K562 (cell line): ENCODE measurements around the gene BRPF1. TPM values are rescaled to one million over a fixed set of nuclear protein-coding genes. Genes with fewer than 3 reads are reported as not detected.

Experiments
- CAMTA2 ChIP-seq: fragments of 250-450 bp; sonication (Bioruptor Pico); conservative IDR thresholded peaks from 2 replicates; pipeline ENCODE4 v1.5.1; 2022
- CBFA2T3 ChIP-seq: fragments of 450-650 bp; IDR thresholded peaks from 2 replicates; pipeline ENCODE4 v1.6.1; 2017
- CXXC5 ChIP-seq: fragments of 250-450 bp; sonication (Bioruptor Pico); IDR thresholded peaks from 2 replicates; pipeline ENCODE4 v1.8.0; 2022; ENCODE audit warnings: inconsistent platforms, mild to moderate bottlenecking, moderate library complexity
- ESRRA ChIP-seq: fragments of 450-650 bp; IDR thresholded peaks from 2 replicates; pipeline ENCODE4 v1.6.1; 2014; ENCODE audit warnings: low read depth, mild to moderate bottlenecking, moderate library complexity, borderline replicate concordance
- ESRRB ChIP-seq: fragments of 250-450 bp; sonication (Bioruptor Pico); IDR thresholded peaks from 2 replicates; pipeline ENCODE4 v1.5.0; 2020; ENCODE audit warnings: mild to moderate bottlenecking, moderate library complexity, borderline replicate concordance
- FOXM1 ChIP-seq, 2 experiments: fragments of 450-650 bp in 1 of 2; sonication (generic) in 1 of 2; formaldehyde crosslinking in 1 of 2; IDR thresholded peaks; 2 replicates each; pipeline versions ENCODE4 v1.6.1 to v1.9.0; 2017 to 2022; ENCODE audit warnings: low read depth in 2 of 2, mild to moderate bottlenecking in 2 of 2, missing genetic modification reagents in 1 of 2, moderate library complexity in 1 of 2
- GATAD2A ChIP-seq: fragments of 450-650 bp; IDR thresholded peaks from 2 replicates; pipeline ENCODE4 v1.6.1; 2017
- HDAC2 ChIP-seq: fragments of 450-650 bp; IDR thresholded peaks from 2 replicates; pipeline ENCODE4 v1.6.1; 2016; ENCODE audit warnings: mild to moderate bottlenecking
- IFI16 ChIP-seq: fragments of 250-450 bp; sonication (Bioruptor Pico); IDR thresholded peaks from 2 replicates; pipeline ENCODE4 v2.1.2; 2022; ENCODE audit warnings: mild to moderate bottlenecking, inconsistent platforms
- MITF ChIP-seq: IDR thresholded peaks from 2 replicates; pipeline ENCODE4 v1.6.1; 2014; ENCODE audit warnings: antibody characterized with exemption
- NFRKB ChIP-seq: fragments of 450-650 bp; IDR thresholded peaks from 2 replicates; pipeline ENCODE4 v1.6.1; 2016; ENCODE audit warnings: low read depth
- NRF1 ChIP-seq, 2 experiments: fragments of 450-650 bp; IDR thresholded peaks in 1 of 2; conservative IDR thresholded peaks in 1 of 2; 2 replicates each; pipeline ENCODE4 v1.6.1; 2014; ENCODE audit warnings: mild to moderate bottlenecking in 2 of 2
- PREB ChIP-seq: sonication (generic); formaldehyde crosslinking; IDR thresholded peaks from 2 replicates; pipeline ENCODE4 v1.8.1; 2023; ENCODE audit warnings: mild to moderate bottlenecking, missing genetic modification reagents
- PRPF4 ChIP-seq: fragments of 200-400 bp; formaldehyde crosslinking; IDR thresholded peaks from one replicate; pipeline ENCODE4 v1.6.1; 2017; ENCODE audit warnings: low read length, low read depth, mild to moderate bottlenecking; ENCODE audit not compliant: insufficient read depth, poor library complexity, severe bottlenecking
- RAD21 ChIP-seq, 2 experiments: fragments of 250-450 bp in 1 of 2; fragments of 450-650 bp in 1 of 2; sonication (Bioruptor Pico) in 1 of 2; formaldehyde crosslinking in 1 of 2; IDR thresholded peaks in 1 of 2; conservative IDR thresholded peaks in 1 of 2; 2 replicates each; pipeline versions ENCODE4 v1.4.0 to v1.8.0; 2020 to 2022; ENCODE audit warnings: mild to moderate bottlenecking in 2 of 2, moderate library complexity in 1 of 2
- SIX5 ChIP-seq, 2 experiments: IDR thresholded peaks; 2 replicates each; pipeline ENCODE4 v1.6.1; 2011; ENCODE audit warnings: low read length in 2 of 2, borderline replicate concordance in 1 of 2, low read depth in 1 of 2, mild to moderate bottlenecking in 1 of 2, moderate library complexity in 1 of 2; ENCODE audit not compliant: insufficient read depth in 1 of 2
- THRB ChIP-seq: fragments of 450-650 bp; formaldehyde crosslinking; conservative IDR thresholded peaks from 2 replicates; pipeline ENCODE4 v1.4.0; 2022; ENCODE audit warnings: mild to moderate bottlenecking, missing genetic modification characterization
- ZMIZ1 ChIP-seq, 2 experiments: fragments of 150-350 bp in 1 of 2; IDR thresholded peaks; 2 replicates each; pipeline ENCODE4 v1.6.1; 2012 to 2016; ENCODE audit warnings: low read depth in 2 of 2, low read length in 2 of 2, mild to moderate bottlenecking in 1 of 2, moderate library complexity in 1 of 2
- polyA plus RNA-seq, 8 experiments: library from polyadenylated mRNA; depleted of rRNA in 4 of 8; stranded (reverse) in 5 of 8; unstranded in 3 of 8; fragments of >200 nt; fragmentation: Nextera tagmentation in 2 of 8; fragmentation: Illumina TruSeq in 1 of 8; extraction: Ambion mirVana in 2 of 8; extraction: Trizol in 1 of 8; gene quantifications; 2 replicates each; pipeline versions ENCODE4 v1.2.1 to v1.2.3, GENCODE V29; 2011 to 2014; ENCODE audit warnings: inconsistent platforms in 1 of 8, missing spikeins in 1 of 8
- total RNA-seq, 7 experiments: library from RNA; depleted of rRNA in 6 of 7; stranded (reverse); fragments of >200 nt in 6 of 7; fragmentation: Illumina TruSeq in 2 of 7; extraction: Trizol in 2 of 7; gene quantifications; 2 replicates each; pipeline versions ENCODE4 v1.2.1 to v1.2.3, GENCODE V29; 2011 to 2021; ENCODE audit warnings: low replicate concordance in 1 of 7

The BRPF1 gene
- total and polyA plus RNA-seq, 9 of the 15 experiments (the other 6 are each of a cell fraction or from before 2014, with no cell fraction given), result 1.1 to 40.2 (median 23.5) TPM

- peak; percentile 20; the same call in 1 of the 2 replicates for TF ChIP-seq MITF
- TF ChIP-seq GATAD2A, result peak; percentile 61; the same call in 1 of the 2 replicates
- peak in 1 of 2 experiments; percentile 31; a peak in 1 of 4 replicates for TF ChIP-seq SIX5 (IDR thresholded peaks at IDR 0.05; ENCODE audit: borderline replicate concordance in 1 of 2, insufficient read depth in 1 of 2, low read depth in 1 of 2, low read length in 2 of 2)
- peak; percentile 59; the same call in 1 of the 2 replicates for TF ChIP-seq FOXM1 (IDR thresholded peaks at IDR 0.05; ENCODE audit: low read depth)
- no peak; the same call in 1 of the 2 replicates for TF ChIP-seq FOXM1 (CRISPR knock-in tag; IDR thresholded peaks at IDR 0.05; ENCODE audit: low read depth)
- TF ChIP-seq ZMIZ1 (IDR thresholded peaks at IDR 0.05; ENCODE audit: low read depth in 2 of 2, low read length in 2 of 2), result peak in 1 of 2 experiments; percentile 34; a peak in 1 of 4 replicates
- peak; percentile 66 for TF ChIP-seq THRB (CRISPR knock-in tag)
- TF ChIP-seq ESRRB, result no peak
- peak; percentile 87 to 90 for TF ChIP-seq NRF1 (conservative IDR thresholded peaks at IDR 0.05 in 1 of 2, IDR thresholded peaks at IDR 0.05 in 1 of 2)
- no peak for TF ChIP-seq ESRRA
- peak; percentile 70; the same call in 1 of the 2 replicates for TF ChIP-seq PREB (CRISPR knock-in tag)
- TF ChIP-seq PRPF4, result no peak
- TF ChIP-seq HDAC2, result peak; percentile 93
- no peak for TF ChIP-seq IFI16 (CRISPR knock-in tag)
- TF ChIP-seq CBFA2T3, result peak; percentile 34; the same call in 1 of the 2 replicates
- peak; percentile 100 for TF ChIP-seq CXXC5 (CRISPR knock-in tag)
- TF ChIP-seq NFRKB, result no peak
- TF ChIP-seq CAMTA2 (CRISPR knock-in tag), result peak; percentile 51; the same call in 1 of the 2 replicates
- 0 out of 4 replicates have a peak, but pooled peaks of 1 of the 2 experiments have one; percentile 11 for TF ChIP-seq RAD21 (CRISPR knock-in tag; conservative IDR thresholded peaks at IDR 0.05 in 1 of 2, IDR thresholded peaks at IDR 0.05 in 1 of 2)
These were observed at the start of gene BRPF1 (continued) for GRCh38 chr3:9731206-9732079.
